Retina (tissue), 1 donor: ENCODE measurements around the gene FBN1.

Experiments
- DNase-seq: peaks from one replicate; pipeline ENCODE4 v3.0.0-alpha.2; 2016

Gene FBN1

GRCh38 chr15:48578965-48579364 lies 66.5 kb downstream of the FBN1 start:
- no peak for DNase-seq

- DNase-seq, result peak; percentile 33
Measured at GRCh38 chr15:48577469-48577868, 68.0 kb downstream of the FBN1 start.

- DNase-seq, result no peak
Measured at GRCh38 chr15:48574187-48574586, 71.3 kb downstream of the FBN1 start.

GRCh38 chr15:48573780-48574179 lies 71.7 kb downstream of the FBN1 start:
- DNase-seq, result no peak

GRCh38 chr15:48572823-48573222 lies 72.7 kb downstream of the FBN1 start:
- no peak for DNase-seq

GRCh38 chr15:48571510-48571909 lies 74.0 kb downstream of the FBN1 start:
- DNase-seq, result no peak

- no peak for DNase-seq
Measured at GRCh38 chr15:48570822-48571221, 74.7 kb downstream of the FBN1 start.

GRCh38 chr15:48569591-48570302 lies 75.8 kb downstream of the FBN1 start:
- no peak for DNase-seq

- DNase-seq, result no peak
Measured at GRCh38 chr15:48566668-48567067, 78.8 kb downstream of the FBN1 start.

- no peak for DNase-seq
Measured at GRCh38 chr15:48565560-48566482, 79.7 kb downstream of the FBN1 start.

- no peak for DNase-seq
Measured at GRCh38 chr15:48564690-48565089, 80.8 kb downstream of the FBN1 start.

- peak; percentile 38 for DNase-seq
Measured at GRCh38 chr15:48563934-48564333, 81.6 kb downstream of the FBN1 start.

GRCh38 chr15:48560321-48561051 lies 85.0 kb downstream of the FBN1 start:
- no peak for DNase-seq

- peak; percentile 59 for DNase-seq
Measured at GRCh38 chr15:48559285-48559684, 86.2 kb downstream of the FBN1 start.

GRCh38 chr15:48558226-48558625 lies 87.3 kb downstream of the FBN1 start:
- DNase-seq, result no peak

GRCh38 chr15:48557335-48557734 lies 88.2 kb downstream of the FBN1 start:
- no peak for DNase-seq

GRCh38 chr15:48556159-48556897 lies 89.2 kb downstream of the FBN1 start:
- DNase-seq, result no peak

GRCh38 chr15:48555241-48555881 lies 90.1 kb downstream of the FBN1 start:
- peak; percentile 63 for DNase-seq

- DNase-seq, result no peak
Measured at GRCh38 chr15:48554112-48554511, 91.4 kb downstream of the FBN1 start.

- no peak for DNase-seq
Measured at GRCh38 chr15:48553559-48553958, 92.0 kb downstream of the FBN1 start.

GRCh38 chr15:48550822-48551525 lies 94.5 kb downstream of the FBN1 start:
- DNase-seq, result no peak
